Right cardiac atrium (tissue), 5 donors: Measurements from ENCODE around the gene DTNB. TPM values are rescaled to one million over a fixed set of nuclear protein-coding genes. Genes with fewer than 3 reads are reported as not detected.
A peak's percentile ranks its signal among the peaks of the same experiment; 100 is the strongest.
"Not testable (repeated sequence)": the region's sequence is repeated elsewhere in the genome, so short reads cannot be mapped to it uniquely, and the experiment has no call there.

Experiments used
- ATAC-seq, 2 donors: fragments of 200-7000 bp; cut with Tn5 transposase; one replicate each; pipeline versions ENCODE4 v1.8.0 to v1.9.1; 2020; ENCODE audit warnings: moderate library complexity in 2 of 2, mild to moderate bottlenecking in 1 of 2
- DNase-seq, 3 donors: peaks; one replicate each; pipeline ENCODE4 v3.0.0-alpha.2; 2020
- H3K27ac ChIP-seq: one replicate; pipeline ENCODE4 v1.5.1; 2013; ENCODE audit warnings: mild to moderate bottlenecking, low read length, control low read depth, moderate library complexity
- H3K27me3 ChIP-seq: one replicate; pipeline ENCODE4 v1.6.1; 2013; ENCODE audit not compliant: control insufficient read depth, insufficient read depth
- H3K4me1 ChIP-seq: one replicate; pipeline ENCODE4 v1.6.1; 2013; ENCODE audit warnings: low read length; ENCODE audit not compliant: control insufficient read depth, insufficient read depth
- H3K4me3 ChIP-seq: one replicate; pipeline ENCODE4 v1.5.1; 2013; ENCODE audit warnings: low read length, control low read depth
- H3K9me3 ChIP-seq: one replicate; pipeline ENCODE4 v1.6.1; 2013; ENCODE audit warnings: low read length; ENCODE audit not compliant: control insufficient read depth
- WGBS: extraction: QIAGEN DNeasy Blood & Tissue Kit; methylation state at CpG from one replicate; pipeline ENCODE4 v1.1.7; 2013; 5-methylcytosine and 5-hydroxymethylcytosine counted together
- intact Hi-C, 4 donors: fragments of 100-400 bp; cut with DNase I; formaldehyde crosslinking; loops; one replicate each; pipeline versions ENCODE4 v1.11.0 to v1.14.0; 2022 to 2023
- polyA plus RNA-seq: library from polyadenylated mRNA; stranded (reverse); fragments of 200-250 nt; gene quantifications from one replicate; pipeline ENCODE4 v1.2.3, GENCODE V29; 2013
- total RNA-seq, 4 donors: library from RNA; stranded (reverse); fragmentation: NEBNext Ultra II Directional; extraction: Animal tissue kit (Norgen Biotek cat#: 25700); gene quantifications; one replicate each; pipeline ENCODE4 v1.2.1, GENCODE V29; 2021
- donor health status: healthy with polysubstance abuse.
- donor health status: DM: no; HTN: yes; CAD: no.
- donor health status: DM: no; HTN: no; CAD: no.
- donor health status: DM: no; HTN: yes; CAD: no; lungs with severe emphysema.
- donor health status: DM: yes; HTN: yes; CAD: no.

Gene DTNB
- total and polyA plus RNA-seq, 5 donors, result 3.6 to 8.1 (median 6.0) TPM

- no peaks in the 10 kb centered on the region for H3K4me1 ChIP-seq
- no peak for DNase-seq
- WGBS, result 71% methylated on average over 3 of the region's 3 CpGs
- ATAC-seq, result no peak
- H3K4me3 ChIP-seq, result no peak overlapping the region
- intact Hi-C loops, result no loop called here
- no peak overlapping the region for H3K27ac ChIP-seq
- no peaks in the 10 kb centered on the region for H3K27me3 ChIP-seq
- H3K9me3 ChIP-seq, result no peaks in the 10 kb centered on the region
Observed at GRCh38 chr2:25539136-25539535, 134.2 kb downstream of the DTNB start.

GRCh38 chr2:25537526-25537925, 135.9 kb downstream of the DTNB start:
- Histone ChIP-seq H3K27me3 (no peaks in the 10 kb centered on the region), H3K27ac (no peak overlapping the region), H3K4me3 (no peak overlapping the region), H3K4me1 (no peaks in the 10 kb centered on the region), H3K9me3 (no peaks in the 10 kb centered on the region)
- ATAC-seq (no peak), DNase-seq (no peak)
- intact Hi-C loops, result no loop called here
- WGBS, result 93% methylated on average over 2 of the region's 2 CpGs

- H3K9me3 ChIP-seq, H3K4me1 ChIP-seq, H3K27ac ChIP-seq, intact Hi-C loops, H3K27me3 ChIP-seq, ATAC-seq, H3K4me3 ChIP-seq: not testable (repeated sequence)
- peak in 2 of 3 donors; percentile 42 to 54 for DNase-seq
- WGBS, result 98% methylated on average over 52 of the region's 52 CpGs
Observed at GRCh38 chr2:25535411-25536289, 137.7 kb downstream of the DTNB start.

GRCh38 chr2:25534937-25535336, 138.4 kb downstream of the DTNB start:
- 99% methylated on average over 22 of the region's 22 CpGs for WGBS
- H3K27ac ChIP-seq, H3K9me3 ChIP-seq, H3K4me1 ChIP-seq, intact Hi-C loops, ATAC-seq, H3K4me3 ChIP-seq, H3K27me3 ChIP-seq: not testable (repeated sequence)
- DNase-seq, result peak in 1 of 3 donors; percentile 59

- intact Hi-C loops, result no loop called here
- H3K27me3 ChIP-seq, result no peaks in the 10 kb centered on the region
- H3K4me1 ChIP-seq, result no peaks in the 10 kb centered on the region
- WGBS, result 97% methylated on average over 26 of the region's 26 CpGs
- no peak overlapping the region for H3K27ac ChIP-seq
- DNase-seq (peak in 1 of 3 donors; percentile 46), ATAC-seq (no peak)
- H3K4me3 ChIP-seq, result no peak overlapping the region
- H3K9me3 ChIP-seq, result no peaks in the 10 kb centered on the region
Observed at GRCh38 chr2:25534455-25534854, 138.9 kb downstream of the DTNB start.

- H3K4me1 ChIP-seq, ATAC-seq, H3K27ac ChIP-seq, H3K4me3 ChIP-seq, H3K27me3 ChIP-seq, intact Hi-C loops, DNase-seq, H3K9me3 ChIP-seq: not testable (repeated sequence)
- WGBS, result 88% methylated on average over 5 of the region's 5 CpGs
Observed at GRCh38 chr2:25533771-25534170, 139.6 kb downstream of the DTNB start.

- Histone ChIP-seq H3K4me3 (no peak overlapping the region), H3K27ac (no peak overlapping the region), H3K27me3 (no peaks in the 10 kb centered on the region), H3K4me1 (no peaks in the 10 kb centered on the region), H3K9me3 (no peaks in the 10 kb centered on the region)
- WGBS, result 55% methylated on average over 2 of the region's 2 CpGs
- ATAC-seq (no peak), DNase-seq (no peak)
- intact Hi-C loops, result no loop called here
Observed at GRCh38 chr2:25532521-25532920, 140.9 kb downstream of the DTNB start.

- no peak overlapping the region for H3K27ac ChIP-seq
- no peaks in the 10 kb centered on the region for H3K9me3 ChIP-seq
- WGBS, result 92% methylated on average over 3 of the region's 3 CpGs
- no peaks in the 10 kb centered on the region for H3K4me1 ChIP-seq
- no peak overlapping the region for H3K4me3 ChIP-seq
- intact Hi-C loops, result loop anchor here in 2 of 4 donors (10.0 kb wide), 2 partner anchors 154 to 174 kb away; no protein-coding TSS in a partner anchor
- ATAC-seq (no peak), DNase-seq (no peak)
- no peaks in the 10 kb centered on the region for H3K27me3 ChIP-seq
Observed at GRCh38 chr2:25529034-25529433, 144.3 kb downstream of the DTNB start.

- WGBS, result 88% methylated on average over 4 of the region's 4 CpGs
- Histone ChIP-seq H3K9me3 (no peaks in the 10 kb centered on the region), H3K27ac (no peak overlapping the region), H3K4me3 (no peak overlapping the region), H3K4me1 (no peaks in the 10 kb centered on the region), H3K27me3 (no peaks in the 10 kb centered on the region)
- DNase-seq (no peak), ATAC-seq (no peak)
- intact Hi-C loops, result loop anchor here in 2 of 4 donors (10.0 kb wide), 2 partner anchors 153 to 173 kb away; no protein-coding TSS in a partner anchor
Observed at GRCh38 chr2:25528173-25528572, 145.2 kb downstream of the DTNB start.

GRCh38 chr2:25524507-25524906, 148.9 kb downstream of the DTNB start:
- no peak for ATAC-seq
- 93% methylated on average over 5 of the region's 5 CpGs for WGBS

GRCh38 chr2:25523060-25523459, 150.3 kb downstream of the DTNB start:
- no peaks in the 10 kb centered on the region for H3K4me1 ChIP-seq
- H3K9me3 ChIP-seq, result no peaks in the 10 kb centered on the region
- H3K4me3 ChIP-seq, result no peak overlapping the region
- ATAC-seq (no peak), DNase-seq (no peak)
- no peak overlapping the region for H3K27ac ChIP-seq
- WGBS, result 85% methylated on average over 4 of the region's 4 CpGs
- H3K27me3 ChIP-seq, result no peaks in the 10 kb centered on the region
- intact Hi-C loops, result loop anchor here in 2 of 4 donors (10.0 kb wide), 2 partner anchors 148 to 168 kb away; no protein-coding TSS in a partner anchor

More at GRCh38 chr2:25524507-25524906, 148.9 kb downstream of the DTNB start:
- Histone ChIP-seq H3K9me3 (no peaks in the 10 kb centered on the region), H3K27ac (no peak overlapping the region), H3K4me3 (no peak overlapping the region), H3K4me1 (no peaks in the 10 kb centered on the region), H3K27me3 (no peaks in the 10 kb centered on the region)
- intact Hi-C loops, result loop anchor here in 2 of 4 donors (10.0 kb wide), 2 partner anchors 150 to 170 kb away; no protein-coding TSS in a partner anchor
- no peak for DNase-seq
